B cell (primary cell): ENCODE data around the gene PCGF2.

ENCODE experiments used
- CTCF ChIP-seq: fragments of 200-600 bp; IDR thresholded peaks from one replicate; pipeline ENCODE4 v1.8.0; 2022; ENCODE audit warnings: antibody characterized with exemption, mild to moderate bottlenecking
- EZH2 ChIP-seq: IDR thresholded peaks from 2 replicates; pipeline ENCODE4 v1.6.1; 2012; ENCODE audit warnings: borderline replicate concordance, low read depth, mild to moderate bottlenecking, moderate library complexity, low read length; ENCODE audit not compliant: insufficient read depth, poor library complexity, severe bottlenecking

- TF ChIP-seq CTCF (no peak), EZH2 (no peak)
Observed at GRCh38 chr17:38725066-38725465, 23.1 kb downstream of the PCGF2 start.
